GM21526 (cell line): Measurements from ENCODE around the gene PAWR.
A peak's percentile ranks its signal among the peaks of the same experiment; 100 is the strongest.

ENCODE experiments used
- ATAC-seq: cut with Tn5 transposase; IDR thresholded peaks from one replicate; pipeline ENCODE4 v1.9.1; 2021; ENCODE audit warnings: moderate library complexity; ENCODE audit not compliant: unreplicated experiment, low FRiP score

The PAWR gene, protein sequence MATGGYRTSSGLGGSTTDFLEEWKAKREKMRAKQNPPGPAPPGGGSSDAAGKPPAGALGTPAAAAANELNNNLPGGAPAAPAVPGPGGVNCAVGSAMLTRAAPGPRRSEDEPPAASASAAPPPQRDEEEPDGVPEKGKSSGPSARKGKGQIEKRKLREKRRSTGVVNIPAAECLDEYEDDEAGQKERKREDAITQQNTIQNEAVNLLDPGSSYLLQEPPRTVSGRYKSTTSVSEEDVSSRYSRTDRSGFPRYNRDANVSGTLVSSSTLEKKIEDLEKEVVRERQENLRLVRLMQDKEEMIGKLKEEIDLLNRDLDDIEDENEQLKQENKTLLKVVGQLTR

DNA sequence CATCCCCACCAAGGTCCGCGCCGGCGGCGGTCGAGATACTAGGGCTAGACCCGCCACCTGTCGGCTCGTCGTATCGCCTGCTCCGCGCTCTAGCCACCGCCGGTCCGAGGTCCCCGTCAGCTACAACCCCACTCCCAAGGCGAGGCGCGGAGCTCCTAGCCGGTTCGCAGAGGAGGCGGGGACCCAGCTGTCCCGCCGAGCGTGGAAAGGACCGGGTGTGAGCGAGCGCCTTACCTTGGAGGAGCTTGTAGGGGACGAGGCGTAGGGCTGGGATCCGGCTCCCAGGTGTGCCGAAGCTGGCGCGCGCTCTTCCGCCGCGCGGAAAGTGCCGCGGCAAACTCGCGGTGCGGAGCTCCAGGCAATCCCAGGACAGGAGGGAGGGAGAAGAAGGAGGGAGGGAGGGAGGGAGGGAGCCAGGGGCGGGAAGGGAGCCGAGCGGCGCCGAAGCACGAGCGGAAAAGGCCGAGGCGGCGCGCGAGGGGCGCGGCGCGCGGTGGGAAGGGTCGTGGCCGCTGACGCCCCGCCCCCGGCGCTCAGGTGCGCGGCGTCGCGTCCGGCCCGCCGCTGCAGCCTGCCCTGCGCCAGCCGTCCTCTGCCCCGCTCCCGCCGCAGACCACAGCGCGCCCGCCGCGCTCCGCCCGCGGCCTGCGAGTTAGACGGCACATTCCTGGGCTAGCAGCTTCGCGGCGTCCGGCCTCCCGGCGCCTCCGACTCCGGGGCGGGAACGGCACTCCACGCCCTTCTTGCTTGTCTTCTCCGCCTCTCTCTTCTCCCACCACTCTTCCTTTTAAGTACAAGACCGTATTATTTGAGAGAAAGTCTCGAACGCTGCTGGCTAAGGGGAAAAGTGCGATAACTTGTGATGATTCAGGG lies at the start of gene PAWR:
Gene PAWR, minus strand, starts transcription at position 327 of the 873 bp plus-strand sequence. CDS start 720 bp downstream, outside the sequence.
- ATAC-seq = peak; percentile 68

DNA sequence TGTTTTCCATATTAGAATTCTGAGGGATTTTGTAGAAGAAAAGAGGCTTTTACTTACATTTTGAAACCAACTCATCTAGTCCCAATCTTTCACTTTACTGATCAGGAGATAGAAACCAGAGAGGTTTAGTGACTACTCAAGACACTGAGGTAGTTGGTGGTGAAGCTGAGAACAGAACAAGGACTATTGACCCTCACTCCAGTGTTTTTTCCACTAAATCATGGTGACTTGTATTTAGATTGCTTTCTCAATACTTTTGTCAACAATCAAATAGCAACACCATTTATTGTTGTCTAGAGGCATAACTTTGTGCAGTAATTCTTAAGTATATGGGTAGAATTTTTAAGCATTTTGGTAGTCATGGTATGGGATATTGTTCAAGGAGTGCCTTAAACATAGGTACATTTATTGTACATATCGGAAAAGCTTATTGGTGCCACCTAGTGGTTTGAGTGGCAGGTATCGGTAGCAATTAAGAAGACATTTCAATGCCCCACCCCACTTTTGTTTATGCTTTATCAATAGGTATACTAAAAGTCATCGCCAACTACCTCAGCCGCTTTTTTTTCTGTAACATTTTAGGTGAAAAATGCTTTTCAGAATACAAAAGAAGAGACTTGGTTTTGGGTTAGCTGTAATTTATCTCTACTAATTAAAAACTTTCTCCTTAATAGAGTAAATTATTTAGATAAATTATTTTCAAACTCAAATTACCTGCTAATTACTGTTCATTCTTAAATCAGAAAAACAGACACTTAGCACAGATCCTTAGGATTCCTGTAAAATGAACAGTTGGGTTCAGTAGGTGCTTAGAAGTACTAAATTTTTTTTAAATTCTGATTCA lies 47.3 kb upstream of the PAWR start:
- ATAC-seq = peak; percentile 82

DNA sequence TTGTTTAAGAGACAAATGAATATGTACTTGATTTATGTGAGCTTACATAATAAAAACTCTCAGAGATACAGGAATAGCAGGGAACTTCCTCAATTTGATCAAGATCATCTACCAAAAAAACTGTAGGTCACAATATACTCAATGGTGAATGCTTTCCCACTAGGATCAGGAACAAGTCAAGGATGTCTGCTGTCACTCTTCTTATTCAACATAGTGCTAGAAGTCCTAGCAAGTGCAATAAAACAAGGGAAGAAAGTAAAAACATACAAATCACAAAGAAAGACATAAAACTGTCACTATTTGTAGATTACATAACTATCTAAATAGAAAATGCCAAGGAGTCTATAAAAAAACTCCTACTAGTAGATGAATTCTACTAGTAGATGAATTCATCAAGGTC lies 41.9 kb upstream of the PAWR start:
- ATAC-seq = no peak

DNA sequence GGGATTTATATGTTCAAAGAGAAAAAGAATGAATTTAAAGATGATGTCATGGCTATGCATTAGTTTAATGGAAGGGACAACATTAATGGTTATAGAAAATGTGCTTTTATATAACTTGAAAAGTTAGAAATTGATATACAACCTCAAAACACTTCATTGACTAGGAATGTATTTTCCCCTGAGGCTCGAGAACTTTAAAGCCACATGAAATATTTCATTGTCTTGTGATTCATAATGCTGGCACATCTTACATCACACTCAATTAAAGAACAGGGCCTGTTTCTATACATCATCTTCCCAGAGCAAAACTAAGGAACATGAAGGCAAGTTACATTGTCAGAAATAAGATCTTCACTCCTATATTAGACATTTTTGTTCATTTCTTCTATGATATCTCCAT lies 35.2 kb upstream of the PAWR start:
- no peak for ATAC-seq

DNA sequence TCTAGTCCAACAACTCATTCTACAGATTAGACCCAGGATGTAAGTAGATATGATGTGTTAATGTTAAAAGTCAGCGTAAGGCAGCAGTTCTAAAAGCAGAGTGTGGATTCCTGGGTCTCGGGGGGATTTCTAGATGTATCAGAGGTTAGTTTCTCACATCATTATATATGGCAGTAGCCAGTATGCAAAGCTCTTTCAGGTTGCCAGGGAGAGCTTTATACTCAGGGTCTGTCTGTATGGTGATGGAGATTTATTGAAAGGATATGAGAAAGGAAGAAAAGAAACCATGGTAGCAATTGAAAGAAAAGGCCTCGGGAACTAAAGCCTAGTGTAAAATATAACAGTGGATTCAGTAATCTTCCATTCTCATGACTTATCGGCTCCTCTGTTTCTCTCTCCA lies 26.2 kb upstream of the PAWR start:
- ATAC-seq = no peak

DNA sequence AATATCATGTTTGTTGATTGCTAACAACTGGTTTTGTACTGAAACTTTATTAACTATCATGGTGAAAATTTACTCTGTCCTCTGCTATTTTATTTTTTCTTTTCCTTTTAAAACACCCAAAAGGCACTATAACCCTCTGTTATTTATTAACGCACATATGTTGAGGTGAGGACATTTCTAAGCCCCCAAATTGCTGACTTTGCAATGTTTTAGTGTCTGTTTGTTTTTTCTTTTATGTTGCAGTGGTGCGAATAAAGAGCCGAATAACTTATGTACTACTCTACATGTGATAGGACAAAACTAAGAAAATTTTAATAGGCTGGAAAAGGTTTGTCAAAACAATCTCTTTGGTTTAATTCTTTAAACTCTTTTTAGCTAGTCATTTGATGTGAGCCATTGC lies 24.5 kb upstream of the PAWR start:
- ATAC-seq = no peak

DNA sequence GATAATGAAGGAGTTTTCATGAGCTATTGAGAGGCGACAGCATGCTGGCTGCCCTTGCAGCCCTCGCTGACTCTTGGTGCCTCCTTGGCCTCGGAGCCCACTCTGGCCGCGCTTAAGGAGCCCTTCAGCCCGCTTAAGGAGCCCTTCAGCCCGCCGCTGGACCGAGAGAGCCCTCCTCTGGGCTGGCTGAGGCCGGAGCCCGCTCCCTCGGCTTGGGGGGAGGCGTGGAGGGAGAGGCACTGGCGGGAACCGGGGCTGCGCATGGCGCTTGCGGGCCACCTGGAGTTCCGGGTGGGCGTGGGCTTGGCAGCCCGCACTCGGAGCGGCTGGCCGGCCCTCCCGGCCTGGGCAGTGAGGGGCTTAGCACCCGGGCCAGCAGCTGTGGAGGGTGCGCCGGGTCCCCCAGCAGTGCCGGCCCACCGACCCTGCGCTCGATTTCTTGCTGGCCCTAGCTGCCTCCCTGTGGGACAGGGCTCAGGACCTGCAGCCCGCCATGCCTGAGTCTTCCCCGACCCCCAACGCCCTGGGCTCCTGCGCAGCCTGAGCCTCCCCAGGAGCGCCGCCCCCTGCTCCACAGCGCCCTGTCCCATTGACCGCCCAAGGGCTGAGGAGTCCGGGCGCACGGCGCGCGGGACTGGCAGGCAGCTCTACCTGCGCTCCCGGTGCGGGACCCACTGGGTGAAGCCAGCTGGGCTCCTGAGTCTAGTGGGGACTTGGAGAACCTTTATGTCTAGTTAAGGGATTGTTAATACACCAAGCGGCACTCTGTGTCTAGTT lies 20.1 kb upstream of the PAWR start:
- ATAC-seq = no peak

DNA sequence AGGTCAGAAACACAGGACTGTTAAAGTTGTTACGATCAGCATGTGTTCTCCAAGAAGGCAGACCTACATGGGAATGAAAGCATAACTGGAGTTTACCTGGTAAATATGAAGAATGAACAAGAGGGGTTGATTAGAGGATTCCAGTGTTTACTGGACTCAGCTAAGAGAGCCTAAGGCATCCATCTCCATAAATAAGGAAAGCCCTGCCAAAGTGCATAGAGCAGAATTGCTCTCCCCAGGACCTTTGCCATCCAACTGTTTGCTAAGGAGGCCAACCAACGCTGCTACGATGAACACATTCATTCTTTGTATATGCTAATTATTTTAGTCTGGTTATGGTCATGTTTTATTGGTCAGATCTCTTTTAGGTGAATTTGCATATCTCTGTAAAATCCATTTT lies 17.1 kb upstream of the PAWR start:
- ATAC-seq = no peak

DNA sequence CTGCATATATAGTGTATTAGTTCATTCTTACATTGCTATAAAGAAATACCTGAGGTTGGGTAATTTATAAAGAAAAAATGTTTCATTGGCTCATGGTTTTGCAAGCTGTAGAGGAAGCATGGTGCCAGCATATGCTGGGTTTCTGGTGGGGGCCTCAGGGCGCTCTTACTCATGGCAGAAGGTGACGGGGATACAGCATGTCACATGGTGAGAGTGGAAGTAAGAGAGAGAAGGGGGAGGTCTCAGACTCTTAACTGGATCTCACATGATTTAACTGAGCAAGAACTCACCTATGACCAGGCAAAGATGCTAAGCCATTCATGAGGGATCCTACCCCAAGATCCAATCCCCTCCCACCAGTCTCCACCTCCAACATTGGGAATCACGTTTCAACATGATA lies 15.9 kb upstream of the PAWR start:
- ATAC-seq = no peak

DNA sequence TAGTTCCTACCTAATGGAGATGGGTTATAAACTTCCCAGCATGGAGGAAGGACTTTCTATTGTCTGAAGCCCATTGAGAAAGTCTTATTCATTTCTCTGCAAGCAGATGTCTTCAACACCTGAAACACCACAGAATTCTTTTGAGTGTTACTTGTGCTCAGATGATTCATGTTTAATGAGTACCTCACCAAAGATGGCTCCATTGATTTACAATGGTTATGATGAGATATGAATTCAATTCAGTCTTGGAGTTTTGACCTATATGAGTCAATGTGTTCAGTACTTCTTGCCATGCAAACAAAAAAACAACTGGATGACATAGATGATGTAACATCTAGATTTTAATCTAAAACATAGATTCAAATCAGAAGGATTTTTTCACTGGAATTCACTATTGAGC lies 15.4 kb upstream of the PAWR start:
- no peak for ATAC-seq

DNA sequence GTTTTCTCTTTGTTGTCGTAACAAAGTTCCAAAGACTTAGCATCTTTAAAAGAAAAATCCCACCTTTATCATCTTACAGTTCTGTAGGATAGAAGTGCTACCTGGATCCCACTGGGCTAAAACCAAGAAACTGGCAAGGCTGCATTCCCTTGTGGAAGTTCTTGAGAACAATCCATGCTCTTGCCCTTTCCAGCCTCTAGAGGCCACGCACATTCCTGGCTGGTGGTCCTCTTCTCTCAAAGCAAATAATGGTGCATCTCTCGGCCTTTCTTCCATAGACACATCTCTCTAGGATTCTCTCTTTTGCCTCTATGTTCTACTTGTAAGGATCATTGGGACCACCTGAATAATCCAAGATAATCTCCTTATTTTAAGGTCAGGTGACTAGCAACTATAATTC lies 8.2 kb upstream of the PAWR start:
- ATAC-seq = no peak

DNA sequence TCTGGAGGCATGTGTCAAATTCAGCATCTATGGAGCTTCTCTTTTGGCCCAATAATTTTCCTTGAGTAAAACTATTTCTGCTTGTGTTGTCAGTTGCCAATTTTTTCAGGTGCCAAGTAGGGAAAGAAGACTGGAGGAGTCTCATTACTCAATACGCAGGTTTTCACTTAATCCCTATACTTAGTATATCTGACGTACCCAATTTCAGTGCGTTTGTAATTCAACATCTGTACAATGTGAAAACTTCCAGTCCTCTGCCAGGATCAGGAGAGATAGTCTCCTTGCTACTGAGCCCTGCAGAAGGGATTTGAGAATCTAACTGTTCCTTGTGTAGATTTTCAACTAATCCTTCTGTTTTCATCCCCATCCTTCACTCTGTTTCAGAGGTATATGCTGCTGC lies 5.7 kb upstream of the PAWR start:
- no peak for ATAC-seq

DNA sequence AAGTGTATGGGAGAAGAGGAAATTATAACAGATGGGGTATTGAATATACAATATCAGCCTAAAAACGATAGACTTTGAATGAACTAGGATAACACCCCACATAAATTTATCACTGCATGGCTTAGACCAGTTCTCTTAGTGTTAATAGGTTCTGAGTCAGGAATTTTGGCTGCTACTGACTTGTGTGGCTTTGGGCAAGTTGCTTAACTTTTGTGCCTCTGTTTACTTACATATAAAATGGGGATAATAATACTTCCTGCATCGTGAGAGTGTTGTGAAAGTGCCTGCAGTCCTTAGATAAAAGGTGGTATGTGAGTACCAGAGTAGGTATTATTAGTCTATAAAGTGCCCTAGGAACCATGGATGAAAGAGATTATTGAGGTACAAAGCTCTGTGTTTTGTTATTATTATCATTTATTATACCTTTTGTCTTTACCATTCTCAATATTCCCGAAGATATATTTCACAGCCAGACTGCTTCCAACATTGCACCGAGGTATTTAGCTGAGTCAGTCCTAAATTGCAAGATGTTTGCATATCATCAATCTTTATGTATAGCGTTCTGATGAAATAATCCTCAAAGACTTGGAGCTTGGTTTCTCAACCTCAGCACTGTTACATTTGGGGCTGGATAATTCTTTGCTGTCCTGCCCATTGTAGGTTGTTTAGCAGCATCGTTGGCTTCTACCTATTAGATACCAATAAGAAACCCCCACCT lies 2.3 kb upstream of the PAWR start:
- no peak for ATAC-seq

DNA sequence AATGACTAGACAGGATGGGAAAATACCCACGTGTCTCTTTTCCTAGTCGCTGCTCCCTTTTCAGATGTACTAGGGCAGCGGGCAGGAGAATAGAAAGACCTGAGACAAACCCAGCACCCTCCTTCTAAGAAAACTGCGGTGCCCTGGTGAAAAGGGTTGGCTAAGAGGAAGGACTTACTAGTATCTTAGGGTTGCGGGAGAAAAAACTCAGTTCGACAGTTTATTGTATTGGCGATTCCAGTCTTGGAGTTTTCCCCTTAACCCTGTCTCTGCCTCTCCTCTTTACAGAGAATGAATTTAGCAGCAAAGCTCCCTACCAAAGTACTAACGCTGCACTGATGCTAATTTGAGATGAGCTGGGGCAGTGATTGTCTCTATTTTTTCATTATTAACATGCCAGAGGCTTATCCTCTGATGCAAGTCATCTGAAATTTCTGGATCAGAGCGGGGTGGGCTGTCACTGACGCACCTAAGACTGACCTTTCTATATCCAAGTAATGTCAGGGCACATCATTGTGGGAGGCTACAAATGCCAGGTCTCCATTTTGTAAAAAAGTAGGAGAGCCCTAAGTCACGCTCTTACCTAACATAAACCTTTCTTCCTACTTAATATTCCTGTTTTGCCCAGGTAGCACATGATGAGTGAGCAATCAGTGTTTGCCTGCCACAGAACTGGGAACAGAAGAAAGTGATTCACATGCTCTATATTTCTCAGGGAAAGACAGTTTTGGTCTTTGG lies 916 bp upstream of the PAWR start:
- ATAC-seq = no peak

DNA sequence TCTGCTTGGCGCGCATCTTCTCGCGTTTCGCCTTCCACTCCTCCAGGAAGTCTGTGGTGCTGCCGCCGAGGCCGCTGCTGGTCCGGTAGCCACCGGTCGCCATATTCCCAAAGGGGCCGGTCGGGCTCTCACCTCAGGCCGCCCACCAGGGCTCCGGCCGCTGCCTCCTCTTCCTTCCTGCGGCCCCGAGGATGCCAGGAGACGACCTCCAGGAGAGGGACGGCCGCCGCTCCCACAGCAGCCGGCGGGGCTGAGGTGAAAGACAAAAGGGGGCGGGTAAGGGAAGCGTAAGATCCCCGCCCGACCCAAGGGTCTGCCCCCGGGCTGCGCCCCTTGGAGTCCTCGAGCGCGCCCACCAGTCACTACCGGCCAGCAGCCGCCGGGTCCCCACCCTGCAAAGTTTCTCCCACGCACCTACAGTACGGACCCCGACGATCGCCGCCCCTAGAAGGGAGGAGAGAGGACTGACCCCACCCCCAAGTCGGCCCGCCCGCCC lies 574 bp downstream of the PAWR start:
- ATAC-seq = peak; percentile 23

DNA sequence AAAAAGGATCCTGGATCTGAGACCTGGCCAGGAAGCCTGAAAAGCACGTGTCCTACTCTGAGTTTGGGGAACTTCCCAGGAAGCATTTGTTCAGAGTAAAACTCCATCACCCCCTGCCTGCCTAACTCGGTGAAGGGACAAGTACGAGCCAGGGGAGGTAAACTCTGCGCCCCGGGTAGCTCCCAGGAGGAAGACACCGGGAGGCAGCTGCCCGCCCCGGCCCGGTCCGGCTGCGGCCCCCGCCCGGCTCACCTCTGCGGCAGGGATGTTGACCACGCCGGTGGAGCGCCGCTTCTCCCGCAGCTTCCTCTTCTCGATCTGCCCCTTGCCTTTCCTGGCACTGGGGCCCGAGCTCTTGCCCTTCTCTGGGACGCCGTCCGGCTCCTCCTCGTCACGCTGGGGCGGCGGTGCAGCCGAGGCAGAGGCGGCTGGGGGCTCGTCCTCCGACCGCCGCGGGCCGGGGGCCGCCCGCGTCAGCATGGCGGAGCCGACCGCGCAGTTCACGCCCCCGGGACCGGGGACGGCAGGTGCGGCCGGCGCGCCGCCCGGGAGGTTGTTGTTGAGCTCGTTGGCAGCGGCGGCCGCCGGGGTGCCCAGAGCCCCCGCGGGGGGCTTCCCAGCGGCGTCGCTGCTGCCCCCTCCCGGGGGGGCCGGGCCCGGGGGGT lies 1.2 kb downstream of the PAWR start:
- ATAC-seq = peak; percentile 28

DNA sequence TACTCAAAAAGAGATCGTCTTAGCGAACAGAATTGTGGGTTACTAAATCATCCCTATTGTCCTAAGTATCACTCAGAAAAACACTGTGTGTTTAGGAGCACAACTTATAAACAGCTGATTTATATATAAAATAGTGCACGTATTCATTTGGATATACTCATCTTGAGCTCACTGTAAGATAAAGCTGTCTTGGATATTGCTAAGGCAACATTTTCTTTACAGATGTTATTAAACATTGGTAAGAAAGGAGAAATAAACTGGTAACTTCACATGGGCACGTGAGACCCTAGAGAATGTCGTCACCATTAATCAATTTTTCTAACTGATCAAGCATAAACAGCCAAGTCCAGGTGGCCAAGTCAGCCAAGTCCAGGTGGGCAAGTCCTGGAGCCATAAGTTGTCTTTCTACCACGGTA lies 1.7 kb downstream of the PAWR start:
- ATAC-seq = no peak

DNA sequence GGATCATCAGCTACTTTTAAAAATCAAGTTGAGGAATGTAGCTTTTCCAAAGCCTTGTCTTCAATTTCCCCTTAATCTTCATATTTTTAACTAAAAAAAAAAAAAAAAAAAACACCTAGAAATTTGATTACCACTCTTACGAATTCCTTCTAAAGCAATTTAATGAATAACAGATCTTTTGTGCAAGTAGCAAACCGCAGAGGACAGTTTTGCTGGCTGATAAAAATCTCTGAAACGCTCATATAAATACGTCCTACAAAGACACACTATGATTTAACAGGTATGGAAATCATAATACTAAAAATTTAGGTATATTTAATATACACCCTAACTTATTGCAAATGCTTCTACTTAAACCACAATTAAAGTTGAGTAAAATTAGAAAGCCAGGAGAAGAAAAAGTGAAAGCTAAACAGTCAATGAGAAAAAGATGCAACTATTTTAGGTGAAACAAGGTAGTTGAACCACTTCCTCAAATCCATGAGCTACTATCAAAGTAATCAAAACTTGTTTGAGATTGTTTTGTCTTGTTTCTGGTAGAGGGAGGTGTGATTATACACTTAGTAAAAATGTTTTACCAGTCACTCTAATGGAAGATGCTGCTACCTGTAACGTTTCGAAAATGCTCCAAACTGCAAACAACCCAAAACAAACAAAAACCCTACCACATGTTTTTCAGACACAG lies 2.2 kb downstream of the PAWR start:
- ATAC-seq = no peak
